ENCODE results near the gene NBL1.
"Not testable (repeated sequence)": the region's sequence is repeated elsewhere in the genome, so short reads cannot be mapped to it uniquely, and the experiment has no call there.

NBL1 gene

GRCh38 chr1:19623523-19623922 lies 20.6 kb upstream of the NBL1 start:
- DNase-seq = no peak

DNA sequence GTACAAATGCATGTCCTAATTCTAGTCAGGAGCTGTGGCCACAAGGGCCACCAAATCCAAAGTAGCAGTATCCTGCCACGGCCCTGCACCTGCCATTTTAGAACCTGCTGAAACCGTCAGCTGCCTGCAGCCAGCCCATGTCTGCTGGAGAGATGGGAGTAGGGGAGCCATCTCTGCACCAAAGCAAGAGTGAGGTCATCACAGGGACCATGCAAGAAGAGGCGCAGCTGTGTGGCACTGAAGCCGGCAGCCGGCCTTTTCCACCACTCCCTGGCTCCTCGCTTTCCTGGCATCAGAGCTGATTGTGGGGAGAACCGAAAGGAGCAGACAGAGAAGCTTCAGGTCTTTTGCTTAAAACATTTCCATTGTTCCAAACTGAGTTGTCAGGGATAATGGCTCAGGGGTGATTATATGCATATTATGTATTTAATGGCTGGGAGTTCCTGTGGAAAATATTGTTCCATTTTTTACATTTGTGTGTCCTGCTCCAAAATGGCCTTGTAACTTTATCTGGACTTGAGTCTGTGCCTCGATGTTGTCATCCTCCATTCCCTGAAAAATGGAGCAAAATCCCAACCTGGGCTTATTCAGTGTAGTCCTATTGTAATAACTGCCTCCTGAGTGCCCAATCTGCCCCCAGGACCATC lies 18.7 kb upstream of the NBL1 start:
- no peak for DNase-seq

DNA sequence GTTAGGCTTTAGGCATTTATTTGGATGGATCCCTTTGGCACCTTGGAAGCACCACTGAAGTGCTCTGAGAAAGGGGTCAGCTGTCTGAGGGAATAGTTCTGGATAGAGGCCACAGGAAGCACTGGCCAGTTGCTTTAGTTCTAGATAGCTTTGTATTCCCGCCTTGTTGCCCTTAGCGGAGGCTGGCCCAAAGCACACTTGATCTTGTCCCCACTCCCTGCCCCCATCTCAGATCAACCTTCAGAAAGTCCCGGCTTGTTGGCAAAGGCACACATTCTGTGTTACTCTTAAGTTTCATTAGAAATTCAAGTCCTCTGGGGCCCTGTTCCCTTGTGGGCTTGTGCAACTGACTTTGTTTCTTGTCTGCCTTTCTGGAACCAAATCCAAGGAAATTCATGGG lies 15.2 kb upstream of the NBL1 start:
- no peak for DNase-seq

DNA sequence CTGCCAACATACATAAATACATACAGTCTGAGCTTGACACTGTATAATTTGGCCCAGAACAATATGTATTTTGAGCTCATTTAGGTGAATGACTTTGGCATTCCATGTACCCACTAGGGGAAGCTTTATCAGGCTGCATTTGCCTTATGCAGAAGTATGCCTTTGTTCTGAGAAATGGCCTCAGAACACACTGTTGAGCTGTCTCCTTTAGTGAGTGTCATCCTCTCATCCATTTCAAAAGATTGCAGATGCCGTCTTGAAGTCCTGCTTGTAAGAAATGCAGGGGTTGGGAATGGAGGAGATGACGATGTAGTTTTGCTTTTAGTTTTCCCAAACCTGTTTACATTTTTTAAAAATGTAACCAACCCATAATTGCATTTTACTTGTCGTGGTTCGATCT lies 14.8 kb upstream of the NBL1 start:
- no peak for DNase-seq

GRCh38 chr1:19630192-19630591 lies 13.9 kb upstream of the NBL1 start:
- not testable (repeated sequence) for DNase-seq

DNA sequence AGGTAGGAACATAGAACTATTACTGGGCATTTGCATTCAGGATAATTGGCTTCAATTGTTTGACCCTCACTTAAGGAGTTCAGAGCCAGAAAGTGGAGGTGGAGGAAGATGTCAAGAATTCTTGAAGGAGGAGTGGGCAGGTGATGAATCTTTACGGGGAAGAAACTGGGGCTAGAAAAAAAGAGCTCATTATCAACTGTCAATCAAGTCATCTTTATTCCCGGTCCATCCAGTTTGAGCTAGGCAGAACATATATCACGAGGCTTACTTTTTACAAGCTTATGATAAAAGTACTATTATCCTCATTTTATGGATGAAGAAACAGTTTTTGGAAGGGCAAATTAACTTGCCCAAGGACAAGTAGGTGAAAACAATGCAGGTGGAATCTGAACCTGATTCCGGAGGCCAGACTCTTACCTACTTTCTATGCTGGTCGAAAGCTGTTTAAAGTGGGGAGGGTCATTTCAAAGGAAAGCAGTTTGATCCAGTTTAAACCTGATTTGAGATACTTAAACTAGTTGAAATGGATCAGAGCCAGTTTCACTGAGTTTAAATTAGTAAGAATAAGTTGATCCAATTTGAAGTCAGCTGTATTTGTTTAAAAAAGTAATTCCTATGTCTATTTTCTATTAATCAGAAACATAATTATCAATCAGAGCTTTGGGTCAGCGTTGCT lies 13.3 kb upstream of the NBL1 start:
- DNase-seq = no peak

GRCh38 chr1:19632211-19632610 lies 11.9 kb upstream of the NBL1 start:
- DNase-seq = no peak

- no peak for DNase-seq
Observed at GRCh38 chr1:19633106-19633505, 11.0 kb upstream of the NBL1 start.

DNA sequence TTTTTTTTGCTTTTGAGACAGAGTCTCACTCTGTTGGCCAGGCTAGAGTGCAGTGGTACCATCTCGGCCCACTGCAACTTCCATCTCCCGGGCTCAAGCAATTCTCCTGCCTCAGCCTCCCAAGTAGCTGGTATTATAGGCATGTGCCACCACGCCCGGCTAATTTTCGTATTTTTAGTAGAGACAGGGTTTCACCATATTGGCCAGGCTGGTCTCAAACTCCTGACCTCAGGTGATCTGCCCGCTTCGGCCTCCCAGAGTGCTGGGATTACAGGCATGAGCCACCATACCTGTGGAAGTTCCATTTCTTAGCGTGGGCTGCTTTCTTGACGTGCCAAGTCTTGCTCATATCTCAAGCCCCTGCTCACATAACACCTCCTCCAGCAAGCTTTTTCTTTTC lies 9.0 kb upstream of the NBL1 start:
- DNase-seq = not testable (repeated sequence)

DNA sequence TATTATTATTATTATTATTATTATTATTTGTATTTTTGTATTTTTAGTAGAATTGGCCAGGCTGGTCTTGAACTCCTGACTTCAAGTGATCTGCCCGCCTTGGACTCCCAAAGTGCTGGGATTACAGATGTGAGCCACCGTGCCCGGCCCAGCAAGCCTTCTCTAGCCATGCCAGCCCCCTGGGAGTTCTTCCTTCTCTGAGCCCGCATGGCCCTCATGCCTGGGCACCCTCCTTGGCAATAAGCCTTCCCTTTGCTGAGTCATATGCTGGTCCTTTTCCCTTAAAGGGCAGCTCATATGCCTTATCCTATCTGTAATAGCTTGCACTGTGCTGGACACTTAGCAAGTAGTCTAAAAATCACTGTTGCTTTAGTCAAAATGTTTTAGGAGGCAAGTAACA lies 8.5 kb upstream of the NBL1 start:
- no peak for DNase-seq

GRCh38 chr1:19636065-19636464 lies 8.0 kb upstream of the NBL1 start:
- DNase-seq = no peak

- DNase-seq = not testable (repeated sequence)
Observed at GRCh38 chr1:19636749-19637148, 7.4 kb upstream of the NBL1 start.

DNA sequence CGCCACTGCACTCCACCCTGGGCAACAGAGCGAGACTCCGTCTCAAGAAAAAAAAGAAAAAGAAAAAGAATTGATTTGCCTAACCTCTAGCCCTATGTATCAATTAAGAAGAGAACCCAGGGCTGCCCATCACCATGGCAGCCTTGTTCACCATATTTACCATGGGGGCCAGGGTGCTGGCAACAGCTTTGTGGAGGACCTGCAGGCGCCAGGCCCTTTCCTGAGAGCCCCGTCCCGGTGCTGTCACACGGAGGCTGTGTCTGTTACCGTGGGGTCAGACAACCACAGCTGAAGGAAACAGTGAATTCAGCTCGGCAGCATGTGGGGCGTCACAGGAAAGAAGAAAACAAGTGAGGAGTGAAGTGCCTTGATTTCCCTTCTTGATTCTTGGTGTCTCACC lies 6.5 kb upstream of the NBL1 start:
- no peak for DNase-seq

DNA sequence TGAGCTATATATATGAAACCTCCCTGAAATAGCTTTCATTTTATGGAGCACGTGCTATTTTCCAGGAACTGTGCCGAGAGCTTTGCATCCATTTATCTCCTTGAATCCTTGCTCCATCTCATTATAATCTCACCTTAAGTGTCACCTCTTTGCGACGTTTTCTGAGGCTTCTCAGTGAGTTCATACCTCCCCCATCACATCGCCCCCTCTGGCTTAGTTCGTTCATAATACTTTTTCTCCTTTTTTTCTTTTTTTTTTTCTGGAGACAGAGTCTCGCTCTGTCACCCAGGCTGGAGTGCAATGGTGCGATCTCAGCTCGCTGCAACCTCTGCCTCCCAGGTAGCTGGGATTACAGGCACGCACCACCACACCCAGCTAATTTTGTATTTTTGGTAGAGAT lies 4.9 kb upstream of the NBL1 start:
- DNase-seq = not testable (repeated sequence)

DNA sequence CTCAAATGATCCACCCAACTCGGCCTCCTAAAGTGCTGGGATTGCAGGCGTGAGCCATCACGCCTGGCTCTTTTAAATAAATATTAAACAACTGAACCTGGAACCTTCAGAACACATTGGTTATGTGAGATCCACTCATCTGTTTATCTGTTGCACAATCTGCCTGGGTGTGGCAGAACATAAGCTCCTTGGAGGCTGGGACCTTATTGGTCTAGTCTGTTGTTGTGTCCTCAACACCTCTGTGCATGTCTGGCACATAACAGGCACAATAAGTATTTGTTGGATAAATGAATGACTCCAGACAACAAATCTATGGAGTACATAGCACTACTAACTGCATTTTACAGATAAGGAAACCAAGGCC lies 4.1 kb upstream of the NBL1 start:
- no peak for DNase-seq

DNA sequence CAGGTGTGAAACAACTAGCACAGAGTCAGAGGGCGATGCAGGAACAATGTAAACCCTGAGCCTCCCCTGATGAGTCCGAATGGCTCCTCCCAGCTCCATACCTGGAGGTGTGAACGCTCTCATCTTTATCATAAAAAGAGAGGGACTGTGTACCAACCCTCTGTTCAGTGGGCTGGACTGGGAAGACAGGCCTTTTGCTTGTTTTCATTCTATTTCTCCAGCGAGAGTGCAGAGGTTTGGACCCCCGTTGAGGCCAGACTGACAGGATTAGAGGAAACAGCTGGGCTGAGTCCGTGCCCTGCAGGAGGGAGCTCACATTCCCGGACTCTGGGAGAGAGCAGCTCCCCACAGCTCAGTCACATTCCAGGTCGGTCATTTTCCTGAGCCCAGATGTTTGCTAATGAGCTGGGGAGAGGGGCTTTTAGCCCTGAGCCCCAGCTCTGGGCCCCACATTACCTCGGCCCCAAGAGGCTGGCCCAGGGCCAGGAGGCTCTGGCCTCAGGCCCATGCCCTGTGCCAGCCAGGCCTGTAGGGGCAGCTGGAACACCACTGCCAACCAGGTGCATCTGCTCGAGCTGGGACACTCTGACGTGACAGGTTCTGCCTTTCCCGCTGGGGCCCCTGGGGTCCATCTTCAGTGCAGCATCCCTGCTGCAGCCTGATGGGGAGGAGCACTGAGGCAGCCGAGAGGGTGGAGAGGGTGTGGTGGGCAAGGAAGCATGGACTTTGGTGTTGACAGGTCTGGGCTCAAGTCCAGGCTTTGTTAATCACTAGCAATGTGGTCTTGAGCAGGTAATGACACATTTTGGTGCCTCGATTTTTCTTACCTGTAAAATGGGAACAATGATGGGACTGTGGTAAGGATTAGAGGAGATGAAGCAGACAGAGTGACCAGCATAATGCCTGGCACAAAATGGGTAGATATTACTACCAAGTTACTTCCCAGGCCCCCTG lies 3.5 kb upstream of the NBL1 start:
- no peak for DNase-seq

- DNase-seq = no peak
Observed at GRCh38 chr1:19643121-19643520, 990 bp upstream of the NBL1 start.

GRCh38 chr1:19644395-19644680 lies 227 bp downstream of the NBL1 start:
- no peak for DNase-seq

- no peak for DNase-seq
Observed at GRCh38 chr1:19644681-19645410, 735 bp downstream of the NBL1 start.

GRCh38 chr1:19645411-19646251 lies 1.5 kb downstream of the NBL1 start:
- DNase-seq = no peak

GRCh38 chr1:19646377-19647319 lies 2.5 kb downstream of the NBL1 start:
- no peak for DNase-seq

All from NCI-H526 treated with DMSO at 0.1 percent for 48 hours (cell line).